Measurements from ENCODE around the gene ABHD12. TPM values are rescaled to one million over a fixed set of nuclear protein-coding genes. Genes with fewer than 3 reads are reported as not detected.
"Not testable (repeated sequence)": the region's sequence is repeated elsewhere in the genome, so short reads cannot be mapped to it uniquely, and the experiment has no call there.

ABHD12 gene
- total RNA-seq, 1 donor from 2014 or later, result 70.4 TPM

DNA sequence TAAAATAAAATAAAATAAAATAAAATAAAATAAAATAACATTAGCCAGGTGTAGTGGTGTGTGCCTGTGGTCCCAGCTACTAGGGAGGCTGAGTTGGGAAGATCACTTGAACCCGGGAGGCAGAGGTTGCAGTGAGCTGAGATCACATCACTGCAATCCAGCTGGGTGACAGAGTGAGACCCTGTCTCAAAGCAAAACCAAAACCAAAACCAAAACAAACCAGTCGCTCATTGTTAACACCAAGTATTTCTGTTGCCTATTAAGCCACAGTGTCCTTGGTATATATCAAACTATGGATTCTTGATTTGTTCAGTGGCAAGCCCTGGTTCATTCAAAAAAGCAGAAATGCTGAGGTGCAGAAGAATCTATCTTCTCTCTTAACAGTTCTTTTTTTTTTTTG is 77.0 kb downstream of the ABHD12 start:
- intact Hi-C loops (cut with DNase I), result no loop called here
- no peak for DNase-seq (ENCODE audit: low spot score)
- ATAC-seq, result no peak

DNA sequence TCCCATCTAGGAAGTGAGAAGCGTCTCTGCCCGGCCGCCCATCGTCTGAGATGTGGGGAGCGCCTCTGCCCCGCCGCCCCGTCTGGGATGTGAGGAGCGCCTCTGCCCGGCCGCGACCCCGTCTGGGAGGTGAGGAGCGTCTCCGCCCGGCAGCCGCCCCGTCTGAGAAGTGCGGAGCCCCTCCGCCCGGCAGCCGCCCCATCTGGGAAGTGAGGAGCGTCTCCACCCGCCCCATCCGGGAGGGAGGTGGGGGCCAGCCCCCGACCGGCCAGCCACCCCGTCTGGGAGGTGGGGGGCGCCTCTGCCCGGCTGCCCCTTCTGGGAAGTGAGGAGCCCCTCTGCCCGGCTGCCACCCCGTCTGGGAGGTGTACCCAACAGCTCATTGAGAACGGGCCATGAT is 77.9 kb downstream of the ABHD12 start:
- peak; percentile 52 for DNase-seq (ENCODE audit: low spot score)
- ATAC-seq; intact Hi-C loops (cut with DNase I): not testable (repeated sequence)

DNA sequence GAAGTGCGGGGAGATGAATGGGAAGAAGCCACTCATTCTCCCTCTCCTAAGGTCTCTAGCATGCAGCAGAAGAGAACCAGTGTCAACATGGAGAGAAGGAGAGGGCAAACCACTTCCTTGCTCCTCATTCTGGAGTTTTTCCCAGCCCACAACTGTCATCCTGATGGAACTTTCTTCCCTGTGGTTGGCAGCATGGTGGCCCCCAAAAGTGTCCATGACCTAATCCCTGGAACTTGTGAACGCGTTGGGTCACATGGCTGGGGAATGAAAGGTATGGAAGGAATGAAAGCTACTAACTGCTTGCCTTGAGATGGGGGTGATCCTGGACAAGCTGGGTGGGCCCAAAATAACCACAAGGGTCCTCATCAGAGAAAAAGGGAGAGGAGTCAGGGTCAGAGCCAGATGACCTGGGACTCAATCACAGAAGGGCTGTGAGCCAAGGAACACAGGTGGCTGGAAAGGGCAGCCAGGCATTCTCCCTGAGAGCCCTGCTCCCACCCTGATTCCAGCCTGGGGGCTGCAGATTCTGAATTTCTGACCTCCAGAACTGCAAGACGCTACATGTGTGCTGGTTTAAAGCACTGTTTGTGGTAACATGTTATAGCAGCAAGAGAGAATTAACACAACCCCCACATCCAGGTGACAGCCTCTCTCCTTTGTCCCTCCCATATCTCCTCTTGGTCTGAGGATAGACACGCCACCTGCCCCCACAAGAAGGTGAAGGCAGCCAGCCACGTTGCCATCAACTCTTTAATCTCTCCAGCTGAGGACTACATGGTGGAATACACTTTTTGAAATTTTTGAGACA is 79.5 kb downstream of the ABHD12 start:
- ATAC-seq, result peak; percentile 35
- intact Hi-C loops (cut with DNase I), result no loop called here
- DNase-seq (ENCODE audit: low spot score), result peak; percentile 58

DNA sequence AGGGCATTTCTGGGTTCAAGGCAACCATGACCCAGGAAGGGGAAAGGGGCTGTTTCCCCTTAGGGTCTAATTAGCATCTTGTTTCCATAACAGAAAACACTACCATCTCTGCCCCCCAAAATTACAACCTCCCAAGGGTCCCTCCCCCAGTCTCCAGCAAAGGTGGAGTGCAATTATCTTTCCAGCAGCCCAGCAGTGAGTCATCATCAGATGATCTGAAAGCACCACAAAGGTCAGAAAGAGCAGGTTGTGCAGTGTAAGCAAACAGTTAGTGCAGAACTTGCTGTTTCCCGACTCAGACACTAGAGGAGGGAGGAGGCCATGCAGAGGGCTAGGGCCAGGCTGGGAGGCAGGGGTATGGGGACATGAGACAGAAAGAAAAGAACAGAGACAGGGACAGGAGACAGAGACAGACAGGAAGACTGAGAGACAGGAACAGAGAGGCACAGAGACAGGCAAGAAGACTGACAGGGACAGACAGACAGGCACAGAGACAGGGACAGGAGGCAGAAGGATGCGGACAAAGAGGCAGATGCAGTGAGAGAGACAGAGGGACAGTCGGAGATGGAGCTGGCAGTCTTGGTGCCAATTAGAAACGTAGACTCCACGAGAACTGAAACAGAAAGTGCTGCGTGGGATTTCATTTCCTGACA is 80.2 kb downstream of the ABHD12 start:
- DNase-seq (ENCODE audit: low spot score) (peak; percentile 73), ATAC-seq (peak; percentile 95)
- intact Hi-C loops (cut with DNase I), result no loop called here

DNA sequence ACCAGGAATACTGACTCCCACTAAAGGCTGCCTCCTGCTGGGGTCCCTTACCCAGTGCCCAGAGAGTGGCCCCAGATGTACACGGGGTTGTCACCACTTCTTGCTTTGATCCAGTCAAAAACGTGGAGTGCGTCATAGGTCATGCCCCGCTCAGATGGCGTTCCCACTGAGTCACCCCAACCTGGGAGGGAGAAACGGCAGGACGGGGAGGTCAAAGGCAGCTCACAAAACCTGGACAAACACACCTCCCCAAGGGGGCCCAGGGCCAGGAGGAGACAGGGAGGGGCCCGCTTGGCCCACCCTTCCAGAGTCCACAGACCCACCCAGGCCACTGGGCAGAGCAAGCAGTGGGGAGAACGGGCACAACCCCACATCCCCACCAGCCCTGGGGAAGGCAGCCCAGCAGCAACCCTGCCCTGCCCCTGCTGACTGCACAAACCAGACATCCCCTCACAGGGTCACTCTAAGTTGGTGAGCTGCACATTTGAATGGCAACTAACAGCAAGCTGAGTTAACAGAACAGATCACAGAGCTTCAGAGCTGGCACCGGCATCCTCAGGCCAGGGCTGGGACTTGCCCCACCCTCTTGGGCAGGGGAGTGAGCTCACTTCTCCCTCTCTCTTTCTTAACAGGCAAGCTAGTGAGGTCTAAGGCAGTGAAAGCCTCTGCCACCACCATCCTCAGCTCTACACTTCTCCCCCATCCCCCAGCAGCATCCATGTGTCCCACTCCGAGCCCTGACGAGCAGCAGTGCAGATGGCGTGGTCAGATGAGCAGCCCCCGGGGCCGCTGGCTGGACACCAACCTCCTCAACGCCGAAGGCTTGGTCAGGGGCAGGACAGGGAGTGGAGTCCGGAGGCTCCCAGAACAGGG is 81.0 kb downstream of the ABHD12 start:
- ATAC-seq, result peak; percentile 84
- intact Hi-C loops (cut with DNase I), result no loop called here
- DNase-seq (ENCODE audit: low spot score), result peak; percentile 69

DNA sequence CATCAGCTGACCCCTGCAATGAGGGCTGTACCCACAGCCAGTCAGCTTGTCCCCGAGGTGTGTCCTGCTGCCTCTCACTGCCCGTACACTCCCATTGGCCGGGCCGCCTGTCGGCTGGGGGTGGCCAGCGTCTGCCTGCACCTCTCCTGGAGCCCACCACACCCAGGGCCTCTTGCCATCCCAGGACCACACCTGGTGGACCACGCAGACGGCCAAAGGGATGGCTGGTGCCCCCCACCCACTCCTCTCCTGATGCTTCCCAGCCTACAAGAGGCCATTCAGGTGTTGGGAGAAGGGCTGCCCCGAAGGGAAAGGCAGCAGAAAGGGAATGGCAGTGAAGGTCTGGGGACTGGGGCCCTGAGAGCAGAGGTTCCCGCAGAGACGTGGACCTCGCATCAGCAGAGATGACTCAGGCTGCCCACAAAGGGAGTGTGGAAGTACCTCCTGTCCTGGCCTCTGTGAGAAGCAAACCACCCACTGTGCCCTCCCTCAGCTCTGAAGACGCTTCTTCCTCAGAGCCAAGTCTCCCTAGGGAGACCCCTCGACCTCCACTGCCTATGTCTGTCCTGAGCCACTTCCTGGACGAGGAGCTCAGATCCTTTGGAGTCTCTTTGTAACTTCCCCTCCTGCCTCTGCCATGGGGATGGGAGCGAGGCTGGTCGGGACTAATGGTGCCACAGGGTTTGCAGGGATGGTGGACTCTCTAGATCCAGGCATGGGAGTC is 81.8 kb downstream of the ABHD12 start:
- intact Hi-C loops (cut with DNase I), result no loop called here
- ATAC-seq (peak; percentile 1), DNase-seq (ENCODE audit: low spot score) (peak; percentile 63)

DNA sequence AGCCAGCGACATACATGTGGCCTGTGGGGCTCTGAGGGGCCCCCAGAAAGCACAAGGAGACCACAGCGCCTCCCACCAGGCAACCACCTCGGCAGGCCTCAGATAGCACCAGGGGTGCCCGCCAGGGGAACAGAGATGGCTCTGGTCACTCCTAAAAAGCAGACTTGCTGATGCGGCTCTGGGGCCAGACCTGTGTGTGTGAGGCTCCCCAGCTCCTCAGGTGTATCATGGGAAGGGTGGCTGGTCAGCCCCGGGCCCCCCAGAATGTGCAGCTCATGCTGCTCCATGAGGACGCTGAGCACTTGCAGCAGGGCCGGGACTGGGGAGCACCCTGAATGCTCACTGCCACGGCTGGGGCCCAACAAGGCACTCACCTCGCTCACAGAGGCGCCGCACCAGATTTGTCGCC is 82.5 kb downstream of the ABHD12 start:
- no peak for DNase-seq (ENCODE audit: low spot score)
- intact Hi-C loops (cut with DNase I), result no loop called here

DNA sequence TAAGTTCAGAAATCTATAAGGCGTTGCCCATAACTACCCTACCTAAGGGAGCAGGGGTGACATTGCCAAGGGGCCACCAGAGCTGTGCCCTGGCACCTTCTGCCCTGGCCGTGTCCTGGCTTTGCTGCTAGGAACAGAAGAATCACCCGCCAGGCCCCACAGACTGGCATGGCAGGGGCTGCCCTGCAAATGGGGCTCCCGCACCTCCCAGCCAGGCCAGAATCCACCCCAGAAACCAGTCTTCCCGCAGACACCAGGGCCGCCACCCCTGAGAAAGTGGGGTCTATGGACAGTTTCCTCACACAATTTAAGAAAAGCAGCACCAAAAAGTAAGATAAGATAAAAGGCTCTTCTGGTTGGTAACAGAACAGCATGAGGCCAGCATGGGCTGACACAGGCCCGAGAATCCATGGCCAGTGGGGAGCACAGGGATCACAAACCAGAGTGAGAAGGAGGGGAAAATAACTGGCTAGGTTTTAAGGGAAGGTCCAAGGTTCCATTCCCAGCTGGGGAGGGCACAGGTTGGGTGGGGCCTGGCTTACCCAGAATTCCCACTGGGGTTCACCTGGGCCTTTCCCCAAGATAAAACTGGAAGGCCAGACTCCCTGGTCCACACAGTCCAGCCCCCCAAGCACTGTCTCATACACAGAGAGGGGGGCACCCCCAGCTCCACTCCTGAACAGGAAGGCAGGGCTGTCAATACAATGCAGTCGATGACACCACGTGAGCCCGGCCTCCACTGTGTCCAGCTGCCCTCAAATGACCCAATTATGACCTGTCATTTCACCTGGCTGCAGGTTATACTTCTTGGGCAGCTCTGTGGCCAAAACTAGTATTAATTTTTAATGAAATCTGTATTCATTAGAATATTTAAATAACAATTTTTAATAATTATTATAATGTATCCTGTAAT is 83.4 kb downstream of the ABHD12 start:
- intact Hi-C loops (cut with DNase I), result no loop called here
- DNase-seq (ENCODE audit: low spot score), result no peak
- ATAC-seq, result no peak

More for the DNA sequence above, 82.5 kb downstream of the ABHD12 start:
- no peak for ATAC-seq

DNA sequence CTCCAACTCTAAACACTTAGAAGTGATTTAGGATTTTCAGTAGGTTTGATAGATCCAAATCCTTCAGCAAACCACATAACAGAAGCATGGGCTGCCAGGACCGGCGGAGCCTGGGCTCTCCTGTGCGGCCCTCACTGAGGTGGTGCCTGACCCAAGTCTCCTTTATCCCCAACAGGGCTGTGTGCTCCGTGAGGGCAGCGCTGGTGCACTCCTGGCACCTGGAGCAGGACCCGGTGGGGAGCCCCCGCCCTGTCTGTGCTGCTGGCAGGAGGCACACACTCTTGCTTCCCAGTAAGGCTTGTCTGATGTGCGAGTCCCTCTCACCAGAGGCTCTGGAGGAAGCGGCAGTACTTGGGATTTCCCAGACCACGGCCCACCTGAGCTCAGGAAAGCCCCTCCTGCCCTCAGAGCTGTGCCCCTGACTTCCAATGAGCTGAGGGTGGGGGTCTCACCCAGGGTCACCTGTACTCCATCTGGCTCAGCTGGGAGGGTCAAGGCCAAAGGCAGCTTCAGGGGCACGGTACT is 86.5 kb downstream of the ABHD12 start:
- DNase-seq (ENCODE audit: low spot score) (no peak), ATAC-seq (no peak)
- intact Hi-C loops (cut with DNase I), result no loop called here

DNA sequence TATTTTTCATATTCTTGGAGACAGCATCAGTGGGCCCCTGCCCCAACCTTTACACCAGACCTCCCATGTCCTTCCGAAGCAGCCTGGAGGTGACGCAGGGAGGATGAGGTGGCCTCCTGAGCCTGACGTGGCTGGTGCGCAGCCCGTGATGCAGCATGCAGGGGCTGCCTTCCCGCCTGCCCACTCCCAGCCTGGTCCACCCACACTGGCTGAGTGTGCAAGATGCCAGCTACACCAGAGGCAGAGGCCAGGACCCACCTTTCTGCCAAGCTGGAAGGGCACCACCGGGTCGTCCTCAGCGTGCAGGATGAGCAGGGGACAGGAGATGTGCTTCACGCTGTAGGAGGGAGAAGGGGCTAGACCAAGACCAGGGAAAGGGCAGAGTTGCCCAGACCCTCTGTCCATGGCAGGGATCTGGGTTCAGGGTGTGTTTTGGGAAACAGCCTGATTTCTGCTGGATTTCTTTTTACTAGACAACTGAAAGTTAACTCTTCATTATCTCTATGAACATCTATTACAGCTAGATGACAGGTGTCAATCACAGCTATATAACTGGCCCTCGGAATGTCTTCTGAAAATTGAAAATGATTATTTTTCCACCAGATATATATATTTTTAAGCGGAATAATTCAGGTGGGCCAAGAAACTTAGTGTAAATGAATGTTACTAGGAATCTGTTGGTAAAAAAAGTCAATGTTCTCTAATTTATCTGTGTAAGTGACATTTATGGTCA is 87.2 kb downstream of the ABHD12 start:
- DNase-seq (ENCODE audit: low spot score) (no peak), ATAC-seq (no peak)
- intact Hi-C loops (cut with DNase I), result no loop called here

DNA sequence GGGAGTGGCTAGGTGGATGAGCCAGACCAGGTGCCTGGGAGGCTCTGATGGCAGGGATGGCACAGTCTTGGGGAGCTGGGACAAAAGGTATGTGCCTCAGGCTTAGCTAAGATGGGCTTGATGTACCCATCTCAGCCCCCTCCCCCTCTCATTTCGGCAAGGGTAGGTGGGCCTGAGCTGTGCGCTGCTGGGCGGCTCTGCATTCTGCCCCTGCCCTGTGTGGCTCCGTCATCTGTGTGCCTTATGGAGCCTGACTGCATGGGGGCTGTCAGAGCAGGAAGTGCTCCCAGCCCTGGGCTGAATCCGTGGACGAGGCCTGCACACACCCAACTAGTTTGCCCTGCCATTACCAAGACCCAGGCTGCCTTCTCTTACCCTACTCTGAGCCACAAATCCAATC is 88.0 kb downstream of the ABHD12 start:
- DNase-seq (ENCODE audit: low spot score) (no peak), ATAC-seq (no peak)
- intact Hi-C loops (cut with DNase I), result no loop called here

DNA sequence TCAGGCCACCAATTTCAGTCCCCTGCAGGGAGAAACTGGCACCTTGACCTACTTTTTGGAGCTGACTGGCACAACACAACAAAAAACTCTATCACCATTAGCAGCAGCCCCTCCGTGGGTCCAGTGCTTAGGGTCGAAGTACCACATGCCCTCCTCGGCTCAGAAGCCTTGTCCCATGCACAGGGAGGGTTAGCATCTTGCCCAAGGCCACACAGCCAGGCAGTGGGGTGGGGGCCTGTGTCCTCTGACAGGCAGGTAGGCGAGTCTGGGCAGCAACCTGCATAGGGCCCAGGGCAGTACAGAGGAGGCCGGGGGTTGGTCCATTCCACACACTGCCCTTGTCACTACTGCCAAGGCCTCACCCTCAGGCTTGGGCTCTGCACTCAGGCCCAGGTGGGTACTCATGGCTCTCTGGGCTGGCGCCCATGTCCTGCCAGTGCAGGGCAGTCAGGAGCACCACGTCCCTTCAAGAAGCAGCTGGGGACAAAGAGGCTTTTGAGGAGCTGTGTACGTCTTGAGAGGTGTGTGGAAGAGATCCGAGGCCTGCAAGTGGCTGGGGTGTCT is 89.2 kb downstream of the ABHD12 start:
- intact Hi-C loops (cut with DNase I), result no loop called here
- no peak for ATAC-seq

DNA sequence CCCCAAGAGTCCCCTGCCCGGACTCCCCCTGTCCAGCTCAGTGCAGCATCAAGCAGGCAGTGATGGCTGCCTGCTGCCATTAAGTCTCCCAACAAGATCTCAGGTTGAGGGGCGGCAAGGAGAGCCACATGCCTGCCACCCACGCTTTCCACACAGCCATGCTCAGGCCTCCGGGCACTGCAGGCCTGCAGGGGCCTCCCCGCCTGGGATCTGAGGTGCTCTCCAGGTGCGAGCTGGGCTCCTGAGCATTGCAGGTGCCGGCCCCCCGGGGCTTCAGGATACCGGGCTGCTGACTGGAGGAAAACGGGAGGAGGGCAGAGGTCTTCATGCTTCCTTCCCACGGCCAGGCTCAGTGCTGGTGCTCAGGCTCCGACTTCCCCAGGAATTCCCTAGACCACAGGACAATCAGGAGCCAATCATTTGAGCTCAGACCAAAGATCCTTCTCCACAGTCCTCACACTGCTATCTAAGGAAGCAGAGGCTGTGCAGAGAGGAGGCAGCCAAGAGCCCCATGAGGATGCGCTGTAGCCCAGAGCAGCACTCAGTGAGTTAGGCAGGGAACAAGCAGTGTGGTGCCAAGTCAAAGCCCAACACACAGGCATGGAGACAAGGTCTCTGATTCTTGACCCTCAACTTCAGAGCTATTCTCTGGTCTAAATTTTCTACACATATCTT is 90.0 kb downstream of the ABHD12 start:
- intact Hi-C loops (cut with DNase I), result no loop called here
- DNase-seq (ENCODE audit: low spot score) (no peak), ATAC-seq (peak; percentile 9)

More for the DNA sequence above, 89.2 kb downstream of the ABHD12 start:
- no peak for DNase-seq (ENCODE audit: low spot score)

DNA sequence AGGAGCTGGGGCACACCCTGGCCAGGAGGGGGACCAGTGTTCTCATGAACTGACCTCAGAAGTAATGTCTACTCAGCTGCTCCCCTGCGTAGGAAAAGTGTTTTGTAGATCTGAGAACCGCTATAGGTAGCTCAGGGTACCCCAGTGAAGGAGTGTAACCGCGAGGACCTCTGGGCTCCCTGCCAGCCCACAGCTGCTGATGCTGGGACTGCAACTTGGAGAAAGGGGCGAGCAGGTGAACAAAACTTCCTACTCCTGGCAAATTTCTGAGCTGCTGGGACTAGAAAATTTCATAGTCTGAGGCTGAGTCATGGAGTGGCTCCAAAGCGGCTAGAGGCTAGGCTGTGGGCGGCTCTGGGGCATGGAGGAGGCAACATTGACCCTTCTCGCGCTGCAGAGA is 90.8 kb downstream of the ABHD12 start:
- intact Hi-C loops (cut with DNase I), result loop anchor here (10.0 kb wide), 1 partner anchor 95 kb away; the partner anchor contains the start of gene ABHD12
- ATAC-seq (no peak), DNase-seq (ENCODE audit: low spot score) (no peak)

DNA sequence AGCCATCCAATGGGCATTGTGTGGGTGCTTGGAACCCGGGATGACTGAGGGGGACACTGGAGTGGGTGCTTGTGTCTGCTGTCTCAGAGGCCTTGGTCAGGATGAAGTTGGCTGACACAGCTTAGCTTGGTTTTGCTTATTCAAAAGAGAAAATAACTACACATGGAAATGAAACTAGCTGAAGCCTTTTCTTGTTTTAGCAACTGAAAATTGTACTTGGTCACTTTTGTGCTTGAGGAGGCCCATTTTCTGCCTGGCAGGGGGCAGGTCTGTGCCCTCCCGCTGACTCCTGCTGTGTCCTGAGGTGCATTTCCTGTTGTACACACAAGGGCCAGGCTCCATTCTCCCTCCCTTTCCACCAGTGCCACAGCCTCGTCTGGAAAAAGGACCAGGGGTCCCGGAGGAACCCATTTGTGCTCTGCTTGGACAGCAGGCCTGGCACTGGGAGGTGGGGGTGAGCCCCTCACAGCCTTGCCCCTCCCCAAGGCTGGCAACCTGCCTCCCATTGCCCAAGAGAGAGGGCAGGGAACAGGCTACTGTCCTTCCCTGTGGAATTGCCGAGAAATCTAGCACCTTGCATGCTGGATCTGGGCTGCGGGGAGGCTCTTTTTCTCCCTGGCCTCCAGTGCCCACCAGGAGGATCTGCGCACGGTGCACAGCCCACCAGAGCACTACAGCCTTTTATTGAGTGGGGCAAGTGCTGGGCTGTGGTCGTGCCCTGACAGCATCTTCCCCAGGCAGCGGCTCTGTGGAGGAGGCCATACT is 93.3 kb downstream of the ABHD12 start:
- intact Hi-C loops (cut with DNase I), result loop anchor here (10.0 kb wide), 1 partner anchor 97 kb away; the partner anchor contains the start of gene ABHD12
- DNase-seq (ENCODE audit: low spot score) (no peak), ATAC-seq (no peak)
